SK-N-SH (cell line): ENCODE measurements around the gene IPPK. TPM values are rescaled to one million over a fixed set of nuclear protein-coding genes. Genes with fewer than 3 reads are reported as not detected.

Experiments
- CTCF ChIA-PET: fragments of 300-600, 350-600 bp; formaldehyde crosslinking; extraction: SDS; loops from one replicate; lab custom pipeline; 2021; lab: Yijun Ruan, JAX
- POLR2A ChIA-PET: fragments of 350-600 bp; sonication (Branson Sonifier 250); formaldehyde crosslinking; extraction: SDS; loops from one replicate; lab custom pipeline; 2020; ENCODE audit warnings: antibody characterized with exemption, inconsistent platforms; lab: Yijun Ruan, JAX
- DNase-seq: peaks from one replicate; pipeline ENCODE4 v3.0.0; 2012
- H2AFZ ChIP-seq: fragments of 200-600 bp; sonication (generic); 2 replicates; pipeline ENCODE4 v1.8.1; 2016; ENCODE audit warnings: antibody characterized with exemption, mild to moderate bottlenecking, low read depth
- H3F3A ChIP-seq: fragments of 200-600 bp; sonication (generic); replicated peaks from 2 replicates; pipeline ENCODE3; 2016; ENCODE audit warnings: antibody characterized with exemption, mild to moderate bottlenecking; ENCODE audit not compliant: insufficient read depth
- H3K27ac ChIP-seq, 2 experiments: fragments of 200-500 bp in 1 of 2; fragments of 200-600 bp in 1 of 2; sonication (Bioruptor generic) in 1 of 2; sonication (generic), shearing (Covaris generic) in 1 of 2; 2 replicates each; pipeline versions ENCODE4 v1.5.1 to v1.6.1; 2014 to 2016; ENCODE audit warnings: low read depth in 2 of 2, inconsistent platforms in 1 of 2, low read length in 1 of 2, mild to moderate bottlenecking in 1 of 2, mixed read lengths in 1 of 2
- H3K27me3 ChIP-seq: fragments of 200-600 bp; sonication (generic), shearing (Covaris generic); 2 replicates; pipeline ENCODE4 v1.6.1; 2016; ENCODE audit warnings: mixed run types; ENCODE audit not compliant: insufficient read depth
- H3K36me3 ChIP-seq, 2 experiments: fragments of 200-500 bp in 1 of 2; fragments of 200-600 bp in 1 of 2; sonication (Bioruptor generic) in 1 of 2; sonication (generic) in 1 of 2; replicated peaks in 1 of 2; 2 replicates each; pipeline versions ENCODE3 to v1.5.1; 2014 to 2016; ENCODE audit warnings: low read length in 1 of 2, mild to moderate bottlenecking in 1 of 2; ENCODE audit not compliant: insufficient read depth in 2 of 2, control insufficient read depth in 1 of 2
- H3K4me1 ChIP-seq, 2 experiments: fragments of 200-500 bp in 1 of 2; fragments of 200-600 bp in 1 of 2; sonication (Bioruptor generic) in 1 of 2; sonication (generic), shearing (Covaris generic) in 1 of 2; 2 replicates each; pipeline versions ENCODE4 v1.5.1 to v1.6.1; 2014 to 2016; ENCODE audit warnings: low read depth in 1 of 2, low read length in 1 of 2, mixed run types in 1 of 2; ENCODE audit not compliant: insufficient read depth in 2 of 2, control insufficient read depth in 1 of 2
- H3K4me2 ChIP-seq: fragments of 200-600 bp; sonication (generic), shearing (Covaris generic); 2 replicates; pipeline ENCODE4 v1.6.1; 2017; ENCODE audit warnings: mixed run types
- H3K4me3 ChIP-seq, 2 experiments: fragments of 200-500 bp in 1 of 2; fragments of 200-600 bp in 1 of 2; sonication (Bioruptor generic) in 1 of 2; sonication (generic), shearing (Covaris generic) in 1 of 2; 2 replicates each; pipeline versions ENCODE4 v1.5.1 to v1.8.1; 2014 to 2016; ENCODE audit warnings: low read depth in 2 of 2, inconsistent platforms in 1 of 2, low read length in 1 of 2, mild to moderate bottlenecking in 1 of 2, mixed read lengths in 1 of 2, moderate library complexity in 1 of 2
- H3K79me2 ChIP-seq: fragments of 200-600 bp; sonication (generic); 2 replicates; pipeline ENCODE4 v1.8.1; 2017; ENCODE audit warnings: mild to moderate bottlenecking; ENCODE audit not compliant: insufficient read depth
- H3K9ac ChIP-seq: fragments of 200-600 bp; sonication (generic); 2 replicates; pipeline ENCODE4 v1.6.1; 2017; ENCODE audit warnings: mixed run types
- H3K9me2 ChIP-seq: fragments of 200-600 bp; sonication (generic); 2 replicates; pipeline ENCODE4 v1.6.1; 2017; ENCODE audit warnings: mixed run types
- H3K9me3 ChIP-seq: fragments of 200-600 bp; sonication (generic); 2 replicates; pipeline ENCODE4 v1.6.1; 2017; ENCODE audit warnings: mixed run types, mild to moderate bottlenecking, moderate library complexity
- H4K20me1 ChIP-seq: fragments of 200-600 bp; sonication (generic); 2 replicates; pipeline ENCODE4 v1.6.1; 2017; ENCODE audit warnings: mild to moderate bottlenecking, mixed run types; ENCODE audit not compliant: insufficient read depth
- EZH2phosphoT487 ChIP-seq: fragments of 200-600 bp; sonication (generic); IDR thresholded peaks from 2 replicates; pipeline ENCODE4 v1.6.1; 2017; ENCODE audit warnings: low read depth, mixed run types, mild to moderate bottlenecking, antibody characterized with exemption, moderate library complexity, borderline replicate concordance
- NRF1 ChIP-seq: IDR thresholded peaks from 2 replicates; pipeline ENCODE4 v1.6.1; 2012; ENCODE audit warnings: low read depth, mild to moderate bottlenecking, low read length
- RAD21 ChIP-seq: IDR thresholded peaks from 2 replicates; pipeline ENCODE4 v1.6.1; 2012; ENCODE audit warnings: mild to moderate bottlenecking, low read length
- RCOR1 ChIP-seq: fragments of 150-350 bp; IDR thresholded peaks from 2 replicates; pipeline ENCODE4 v1.6.1; 2017; ENCODE audit warnings: antibody characterized with exemption, low read length
- RFX5 ChIP-seq: IDR thresholded peaks from 2 replicates; pipeline ENCODE4 v1.6.1; 2012; ENCODE audit warnings: mild to moderate bottlenecking, improper control_type of control experiment, low read length
- YY1 ChIP-seq: IDR thresholded peaks from 2 replicates; pipeline ENCODE4 v1.4.0; 2012; ENCODE audit warnings: low read depth, mild to moderate bottlenecking
- WGBS: methylation state at CpG from one replicate; pipeline ENCODE4 v1.1.6; 2017; ENCODE audit warnings: low lambda C conversion rate; 5-methylcytosine and 5-hydroxymethylcytosine counted together
- polyA plus RNA-seq, 3 experiments: library from polyadenylated mRNA; depleted of rRNA; stranded (reverse); fragments of >200 nt; gene quantifications; 2 replicates each; pipeline ENCODE4 v1.2.3, GENCODE V29; 2012
- TF ChIP-seq, protein P1 (sequence below): IDR thresholded peaks from 2 replicates; pipeline ENCODE4 v1.6.1; 2012; ENCODE audit warnings: mild to moderate bottlenecking, low read depth, low read length, moderate library complexity
- TF ChIP-seq, protein P2 (sequence below): fragments of 150-350 bp; IDR thresholded peaks from 2 replicates; pipeline ENCODE4 v1.6.1; 2016; ENCODE audit warnings: mild to moderate bottlenecking, low read depth, low read length

Gene IPPK
- polyA plus RNA-seq, 1 of the 3 experiments (the other 2 are of a cell fraction): 16.5 TPM

DNA sequence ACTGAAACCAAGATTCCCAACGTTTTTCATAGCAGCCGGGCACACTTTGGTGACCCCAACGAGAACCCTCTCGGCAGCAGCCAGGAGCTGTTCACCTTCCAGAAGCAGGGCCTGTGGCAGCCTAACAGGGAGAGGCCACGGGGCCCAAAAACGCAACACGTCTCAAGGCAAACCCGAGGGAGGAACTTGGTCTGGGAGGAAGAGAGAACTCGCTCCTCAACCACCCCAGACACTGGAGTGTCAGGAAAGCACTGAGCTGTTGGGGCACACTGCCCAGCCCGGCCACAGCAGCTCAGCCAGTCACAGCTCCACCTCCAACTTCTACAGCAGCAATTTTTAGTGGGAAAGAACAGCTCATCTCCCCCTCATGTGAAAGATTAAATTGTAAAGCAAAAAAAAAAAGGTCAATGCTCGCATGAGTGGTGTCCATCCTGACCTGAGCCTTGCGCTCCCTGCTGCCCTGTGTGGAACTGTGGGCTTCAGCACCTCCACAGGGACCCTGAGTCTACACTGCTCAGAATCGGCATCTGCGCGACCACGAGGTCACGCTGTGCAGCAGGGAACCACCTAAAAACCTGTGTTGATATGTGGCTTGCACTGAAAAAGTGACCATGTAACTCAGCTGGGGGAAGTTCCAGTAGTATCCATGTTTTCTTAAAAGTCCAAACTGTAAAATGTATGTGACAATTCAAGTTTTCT, 55.0 kb downstream of the IPPK start:
- Histone ChIP-seq H3K9me3 (no peaks in the 10 kb centered on the region), H3F3A (no peaks in the 10 kb centered on the region), H3K36me3 (peaks cover 9 to 81% of the 10 kb centered on the region in 2 experiments), H3K9me2 (no peaks in the 10 kb centered on the region), H3K79me2 (no peaks in the 10 kb centered on the region), H3K27me3 (no peaks in the 10 kb centered on the region), H3K27ac (no peak overlapping the region; a peak in 1 of 4 replicates), H3K9ac (no peak overlapping the region), H2AFZ (no peak overlapping the region), H3K4me1 (no peaks in the 10 kb centered on the region; a peak in 1 of 4 replicates), H3K4me3 (no peak overlapping the region), H4K20me1 (no peaks in the 10 kb centered on the region), H3K4me2 (no peak overlapping the region)
- WGBS: 92% methylated on average over 16 of the region's 17 CpGs
- ChIA-PET POLR2A (no interaction called here), CTCF (interaction anchor here (3.5 kb wide), 1 partner anchor 19 kb away, joined by 18 read pairs; no protein-coding TSS in a partner anchor)
- DNase-seq: no peak
- TF ChIP-seq, protein P1, sequence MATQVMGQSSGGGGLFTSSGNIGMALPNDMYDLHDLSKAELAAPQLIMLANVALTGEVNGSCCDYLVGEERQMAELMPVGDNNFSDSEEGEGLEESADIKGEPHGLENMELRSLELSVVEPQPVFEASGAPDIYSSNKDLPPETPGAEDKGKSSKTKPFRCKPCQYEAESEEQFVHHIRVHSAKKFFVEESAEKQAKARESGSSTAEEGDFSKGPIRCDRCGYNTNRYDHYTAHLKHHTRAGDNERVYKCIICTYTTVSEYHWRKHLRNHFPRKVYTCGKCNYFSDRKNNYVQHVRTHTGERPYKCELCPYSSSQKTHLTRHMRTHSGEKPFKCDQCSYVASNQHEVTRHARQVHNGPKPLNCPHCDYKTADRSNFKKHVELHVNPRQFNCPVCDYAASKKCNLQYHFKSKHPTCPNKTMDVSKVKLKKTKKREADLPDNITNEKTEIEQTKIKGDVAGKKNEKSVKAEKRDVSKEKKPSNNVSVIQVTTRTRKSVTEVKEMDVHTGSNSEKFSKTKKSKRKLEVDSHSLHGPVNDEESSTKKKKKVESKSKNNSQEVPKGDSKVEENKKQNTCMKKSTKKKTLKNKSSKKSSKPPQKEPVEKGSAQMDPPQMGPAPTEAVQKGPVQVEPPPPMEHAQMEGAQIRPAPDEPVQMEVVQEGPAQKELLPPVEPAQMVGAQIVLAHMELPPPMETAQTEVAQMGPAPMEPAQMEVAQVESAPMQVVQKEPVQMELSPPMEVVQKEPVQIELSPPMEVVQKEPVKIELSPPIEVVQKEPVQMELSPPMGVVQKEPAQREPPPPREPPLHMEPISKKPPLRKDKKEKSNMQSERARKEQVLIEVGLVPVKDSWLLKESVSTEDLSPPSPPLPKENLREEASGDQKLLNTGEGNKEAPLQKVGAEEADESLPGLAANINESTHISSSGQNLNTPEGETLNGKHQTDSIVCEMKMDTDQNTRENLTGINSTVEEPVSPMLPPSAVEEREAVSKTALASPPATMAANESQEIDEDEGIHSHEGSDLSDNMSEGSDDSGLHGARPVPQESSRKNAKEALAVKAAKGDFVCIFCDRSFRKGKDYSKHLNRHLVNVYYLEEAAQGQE: no peak
- TF ChIP-seq YY1 (no peak), RCOR1 (no peak)
- TF ChIP-seq, protein P2, sequence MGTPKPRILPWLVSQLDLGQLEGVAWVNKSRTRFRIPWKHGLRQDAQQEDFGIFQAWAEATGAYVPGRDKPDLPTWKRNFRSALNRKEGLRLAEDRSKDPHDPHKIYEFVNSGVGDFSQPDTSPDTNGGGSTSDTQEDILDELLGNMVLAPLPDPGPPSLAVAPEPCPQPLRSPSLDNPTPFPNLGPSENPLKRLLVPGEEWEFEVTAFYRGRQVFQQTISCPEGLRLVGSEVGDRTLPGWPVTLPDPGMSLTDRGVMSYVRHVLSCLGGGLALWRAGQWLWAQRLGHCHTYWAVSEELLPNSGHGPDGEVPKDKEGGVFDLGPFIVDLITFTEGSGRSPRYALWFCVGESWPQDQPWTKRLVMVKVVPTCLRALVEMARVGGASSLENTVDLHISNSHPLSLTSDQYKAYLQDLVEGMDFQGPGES: no peak

DNA sequence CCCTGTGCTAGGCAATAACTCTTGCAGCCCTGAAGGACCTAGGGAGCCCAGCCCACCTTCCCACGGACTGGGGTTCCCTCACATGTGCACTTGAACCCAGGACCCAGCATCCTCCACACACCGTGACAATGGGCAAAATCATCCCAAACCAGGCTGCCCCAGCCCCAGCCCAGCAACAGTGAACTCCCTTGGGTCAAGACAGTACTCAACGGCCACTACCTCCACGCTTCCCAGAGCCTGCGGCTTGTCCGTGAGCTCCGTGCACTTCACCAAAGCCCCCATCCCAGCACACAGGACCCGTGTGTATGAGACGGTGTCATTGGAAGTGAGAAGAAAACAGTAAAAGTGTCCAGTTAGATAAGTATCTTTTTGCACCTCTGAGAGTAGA, 55.8 kb downstream of the IPPK start:
- no peaks in the 10 kb centered on the region for H3K27me3 ChIP-seq
- H4K20me1 ChIP-seq: no peaks in the 10 kb centered on the region
- peaks cover 0 to 4% of the 10 kb centered on the region in 2 experiments; a peak in 2 of 4 replicates for H3K4me1 ChIP-seq
- WGBS: 96% methylated on average over 8 of the region's 9 CpGs
- H3F3A ChIP-seq: no peaks in the 10 kb centered on the region
- no peaks in the 10 kb centered on the region for H3K9me2 ChIP-seq
- TF ChIP-seq, protein P1: no peak
- no peak for TF ChIP-seq EZH2phosphoT487
- TF ChIP-seq RFX5: no peak
- TF ChIP-seq NRF1: no peak
- no peak for TF ChIP-seq RAD21
- no peak for TF ChIP-seq YY1
- TF ChIP-seq, all 33 proteins: peak for 0
- Histone ChIP-seq H3K9ac (no peak overlapping the region), H3K36me3 (peaks cover 8 to 76% of the 10 kb centered on the region in 2 experiments), H3K79me2 (no peaks in the 10 kb centered on the region), H3K9me3 (no peaks in the 10 kb centered on the region), H3K4me3 (no peak overlapping the region), H3K4me2 (no peak overlapping the region), H3K27ac (no peak overlapping the region), H2AFZ (no peak overlapping the region)
- POLR2A ChIA-PET: no interaction called here
- CTCF ChIA-PET: interaction anchor here (1.7 kb wide), 1 partner anchor 19 kb away, joined by 4 read pairs; no protein-coding TSS in a partner anchor
- DNase-seq: no peak
